ENCODE results near the gene TWSG1. TPM values are rescaled to one million over a fixed set of nuclear protein-coding genes. Genes with fewer than 3 reads are reported as not detected.

TWSG1 gene
- total and polyA plus RNA-seq, 2 donors from 2014 or later, result 16.9 to 50.1 TPM

DNA sequence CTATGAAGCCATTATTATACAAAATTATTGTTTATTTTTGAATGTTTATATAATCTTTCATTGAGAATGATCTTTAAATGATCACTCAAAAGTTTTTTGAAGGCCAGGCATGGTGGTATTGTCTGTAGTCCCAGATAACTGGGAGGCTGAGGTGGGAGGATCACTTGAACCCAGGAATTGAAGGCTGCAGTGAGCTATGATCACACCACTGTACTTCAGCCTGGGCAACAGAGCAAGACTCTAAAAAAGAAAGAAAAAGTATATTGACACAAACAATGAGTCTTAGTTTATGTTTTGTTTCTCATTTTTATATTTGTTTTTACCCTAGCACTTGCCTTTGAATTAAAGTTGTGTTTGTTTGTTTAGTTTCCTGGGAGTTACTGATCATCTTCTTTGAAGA is 2.3 kb downstream of the TWSG1 start:
- H3K9ac ChIP-seq (ENCODE audit: low read length in 3 of 3), result no peak overlapping the region
- no peaks in the 10 kb centered on the region for H3K9me3 ChIP-seq (ENCODE audit: control insufficient read depth in 2 of 3, insufficient read depth in 1 of 3, low read length in 3 of 3)
- no peak overlapping the region for H3K27ac ChIP-seq (ENCODE audit: low read depth in 2 of 2, low read length in 2 of 2)
- DNase-seq, result no peak
- peaks cover 0 to 5% (median 4%) of the 10 kb centered on the region in 3 donors for H3K36me3 ChIP-seq (ENCODE audit: control insufficient read depth in 2 of 3, insufficient read depth in 3 of 3, low read length in 3 of 3)
- H3K4me3 ChIP-seq (ENCODE audit: low read length in 3 of 3), result no peak overlapping the region
- H3K27me3 ChIP-seq (ENCODE audit: control insufficient read depth, insufficient read depth, low read length), result no peaks in the 10 kb centered on the region
- intact Hi-C loops (cut with DNase I), result no loop called here
- TF ChIP-seq, protein P1, sequence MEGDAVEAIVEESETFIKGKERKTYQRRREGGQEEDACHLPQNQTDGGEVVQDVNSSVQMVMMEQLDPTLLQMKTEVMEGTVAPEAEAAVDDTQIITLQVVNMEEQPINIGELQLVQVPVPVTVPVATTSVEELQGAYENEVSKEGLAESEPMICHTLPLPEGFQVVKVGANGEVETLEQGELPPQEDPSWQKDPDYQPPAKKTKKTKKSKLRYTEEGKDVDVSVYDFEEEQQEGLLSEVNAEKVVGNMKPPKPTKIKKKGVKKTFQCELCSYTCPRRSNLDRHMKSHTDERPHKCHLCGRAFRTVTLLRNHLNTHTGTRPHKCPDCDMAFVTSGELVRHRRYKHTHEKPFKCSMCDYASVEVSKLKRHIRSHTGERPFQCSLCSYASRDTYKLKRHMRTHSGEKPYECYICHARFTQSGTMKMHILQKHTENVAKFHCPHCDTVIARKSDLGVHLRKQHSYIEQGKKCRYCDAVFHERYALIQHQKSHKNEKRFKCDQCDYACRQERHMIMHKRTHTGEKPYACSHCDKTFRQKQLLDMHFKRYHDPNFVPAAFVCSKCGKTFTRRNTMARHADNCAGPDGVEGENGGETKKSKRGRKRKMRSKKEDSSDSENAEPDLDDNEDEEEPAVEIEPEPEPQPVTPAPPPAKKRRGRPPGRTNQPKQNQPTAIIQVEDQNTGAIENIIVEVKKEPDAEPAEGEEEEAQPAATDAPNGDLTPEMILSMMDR (IDR thresholded peaks at IDR 0.05; ENCODE audit: borderline replicate concordance, extremely low read depth, insufficient read depth), result no peak
- peaks cover 0 to 4% (median 0%) of the 10 kb centered on the region in 3 donors for H3K4me1 ChIP-seq (ENCODE audit: control insufficient read depth in 2 of 3, insufficient read depth in 2 of 3, low read depth in 1 of 3, low read length in 3 of 3)
- no peak for FAIRE-seq

- no peaks in the 10 kb centered on the region for H3K27me3 ChIP-seq (ENCODE audit: control insufficient read depth, insufficient read depth, low read length)
- no peak overlapping the region for H3K27ac ChIP-seq (ENCODE audit: low read depth in 2 of 2, low read length in 2 of 2)
- FAIRE-seq (no peak), DNase-seq (no peak)
- H3K9ac ChIP-seq (ENCODE audit: low read length in 3 of 3), result no peak overlapping the region
- peaks cover 0 to 5% (median 4%) of the 10 kb centered on the region in 3 donors for H3K36me3 ChIP-seq (ENCODE audit: control insufficient read depth in 2 of 3, insufficient read depth in 3 of 3, low read length in 3 of 3)
- no peaks in the 10 kb centered on the region for H3K9me3 ChIP-seq (ENCODE audit: control insufficient read depth in 2 of 3, insufficient read depth in 1 of 3, low read length in 3 of 3)
- peaks cover 0 to 4% (median 0%) of the 10 kb centered on the region in 3 donors for H3K4me1 ChIP-seq (ENCODE audit: control insufficient read depth in 2 of 3, insufficient read depth in 2 of 3, low read depth in 1 of 3, low read length in 3 of 3)
- H3K4me3 ChIP-seq (ENCODE audit: low read length in 3 of 3), result no peak overlapping the region
- TF ChIP-seq, protein P1 (IDR thresholded peaks at IDR 0.05; ENCODE audit: borderline replicate concordance, extremely low read depth, insufficient read depth), result no peak
- intact Hi-C loops (cut with DNase I), result no loop called here
Observed at GRCh38 chr18:9337873-9338272, 3.3 kb downstream of the TWSG1 start.

GRCh38 chr18:9340472-9340871 is 5.9 kb downstream of the TWSG1 start:
- H3K27me3 ChIP-seq (ENCODE audit: control insufficient read depth, insufficient read depth, low read length), result no peaks in the 10 kb centered on the region
- intact Hi-C loops (cut with DNase I), result no loop called here
- H3K36me3 ChIP-seq (ENCODE audit: control insufficient read depth in 2 of 3, insufficient read depth in 3 of 3, low read length in 3 of 3), result peaks cover 4 to 8% (median 7%) of the 10 kb centered on the region in 3 donors
- H3K9me3 ChIP-seq (ENCODE audit: control insufficient read depth in 2 of 3, insufficient read depth in 1 of 3, low read length in 3 of 3), result no peaks in the 10 kb centered on the region
- H3K9ac ChIP-seq (ENCODE audit: low read length in 3 of 3), result no peak overlapping the region
- FAIRE-seq (no peak), DNase-seq (no peak)
- no peaks in the 10 kb centered on the region for H3K4me1 ChIP-seq (ENCODE audit: control insufficient read depth in 2 of 3, insufficient read depth in 2 of 3, low read depth in 1 of 3, low read length in 3 of 3)
- no peak overlapping the region for H3K4me3 ChIP-seq (ENCODE audit: low read length in 3 of 3)
- TF ChIP-seq, protein P1 (IDR thresholded peaks at IDR 0.05; ENCODE audit: borderline replicate concordance, extremely low read depth, insufficient read depth), result no peak
- no peak overlapping the region for H3K27ac ChIP-seq (ENCODE audit: low read depth in 2 of 2, low read length in 2 of 2)

- intact Hi-C loops (cut with DNase I), result no loop called here
Observed at GRCh38 chr18:9343577-9343976, 9.0 kb downstream of the TWSG1 start.

More at GRCh38 chr18:9343577-9343976, 9.0 kb downstream of the TWSG1 start:
- peaks cover 0 to 8% (median 2%) of the 10 kb centered on the region in 3 donors for H3K36me3 ChIP-seq (ENCODE audit: control insufficient read depth in 2 of 3, insufficient read depth in 3 of 3, low read length in 3 of 3)
- no peak overlapping the region for H3K27ac ChIP-seq (ENCODE audit: low read depth in 2 of 2, low read length in 2 of 2)
- H3K9me3 ChIP-seq (ENCODE audit: control insufficient read depth in 2 of 3, insufficient read depth in 1 of 3, low read length in 3 of 3), result no peaks in the 10 kb centered on the region
- H3K9ac ChIP-seq (ENCODE audit: low read length in 3 of 3), result no peak overlapping the region
- H3K27me3 ChIP-seq (ENCODE audit: control insufficient read depth, insufficient read depth, low read length), result no peaks in the 10 kb centered on the region
- TF ChIP-seq, protein P1 (IDR thresholded peaks at IDR 0.05; ENCODE audit: borderline replicate concordance, extremely low read depth, insufficient read depth), result no peak
- no peak for FAIRE-seq
- no peaks in the 10 kb centered on the region for H3K4me1 ChIP-seq (ENCODE audit: control insufficient read depth in 2 of 3, insufficient read depth in 2 of 3, low read depth in 1 of 3, low read length in 3 of 3)
- DNase-seq, result no peak
- H3K4me3 ChIP-seq (ENCODE audit: low read length in 3 of 3), result no peak overlapping the region

All from kidney (tissue), 14 donors.